ENCODE measurements around the gene GFRA1. TPM values are rescaled to one million over a fixed set of nuclear protein-coding genes. Genes with fewer than 3 reads are reported as not detected.

GFRA1 gene
- polyA plus RNA-seq, 3 donors from 2014 or later = not detected

- Mint-ChIP-seq H3K27ac (no peak overlapping the region), H3K36me3 (no peaks in the 10 kb centered on the region), H3K4me1 (no peaks in the 10 kb centered on the region)
These were observed 82.1 kb downstream of the GFRA1 start for GRCh38 chr10:116190883-116191282.

GRCh38 chr10:116186273-116186672, 86.7 kb downstream of the GFRA1 start:
- H3K36me3 Mint-ChIP-seq = no peaks in the 10 kb centered on the region
- H3K9me3 Mint-ChIP-seq = peaks cover 0 to 9% (median under 1%) of the 10 kb centered on the region in 6 donors
- H3K4me1 Mint-ChIP-seq = no peaks in the 10 kb centered on the region
- peaks cover 0 to 2% (median 0%) of the 10 kb centered on the region in 3 donors for H3K27me3 Mint-ChIP-seq (ENCODE audit: low read depth in 3 of 3)
- DNase-seq = no peak
- H3K4me3 Mint-ChIP-seq = no peak overlapping the region
- H3K27ac Mint-ChIP-seq = no peak overlapping the region

More at GRCh38 chr10:116190883-116191282, 82.1 kb downstream of the GFRA1 start:
- Mint-ChIP-seq H3K27me3 (ENCODE audit: low read depth in 3 of 3) (no peaks in the 10 kb centered on the region), H3K9me3 (peaks cover 0 to 6% (median 3%) of the 10 kb centered on the region in 6 donors), H3K4me3 (no peak overlapping the region)
- no peak for DNase-seq

- peaks cover 0 to 9% (median under 1%) of the 10 kb centered on the region in 6 donors for H3K9me3 Mint-ChIP-seq
These were observed 87.7 kb downstream of the GFRA1 start for GRCh38 chr10:116185199-116185867.

GRCh38 chr10:116184512-116184794, 88.6 kb downstream of the GFRA1 start:
- H3K4me3 Mint-ChIP-seq = no peak overlapping the region

More at GRCh38 chr10:116185199-116185867, 87.7 kb downstream of the GFRA1 start:
- peaks cover 0 to 2% (median 0%) of the 10 kb centered on the region in 3 donors for H3K27me3 Mint-ChIP-seq (ENCODE audit: low read depth in 3 of 3)
- no peak overlapping the region for H3K4me3 Mint-ChIP-seq
- H3K36me3 Mint-ChIP-seq = no peaks in the 10 kb centered on the region
- no peaks in the 10 kb centered on the region for H3K4me1 Mint-ChIP-seq
- no peak for DNase-seq
- H3K27ac Mint-ChIP-seq = no peak overlapping the region

GRCh38 chr10:116183733-116184511, 89.1 kb downstream of the GFRA1 start:
- Mint-ChIP-seq H3K27me3 (ENCODE audit: low read depth in 3 of 3) (peaks cover 0 to 2% (median 0%) of the 10 kb centered on the region in 3 donors), H3K27ac (no peak overlapping the region), H3K36me3 (no peaks in the 10 kb centered on the region), H3K4me3 (no peak overlapping the region), H3K4me1 (no peaks in the 10 kb centered on the region), H3K9me3 (peaks cover 0 to 9% (median 0%) of the 10 kb centered on the region in 6 donors)
- DNase-seq = no peak

More at GRCh38 chr10:116184512-116184794, 88.6 kb downstream of the GFRA1 start:
- H3K36me3 Mint-ChIP-seq = no peaks in the 10 kb centered on the region
- H3K9me3 Mint-ChIP-seq = peaks cover 0 to 10% (median under 1%) of the 10 kb centered on the region in 6 donors
- no peak overlapping the region for H3K27ac Mint-ChIP-seq
- no peak for DNase-seq
- H3K27me3 Mint-ChIP-seq (ENCODE audit: low read depth in 3 of 3) = peaks cover 0 to 2% (median 0%) of the 10 kb centered on the region in 3 donors
- no peaks in the 10 kb centered on the region for H3K4me1 Mint-ChIP-seq

- H3K4me3 Mint-ChIP-seq = no peak overlapping the region
- H3K36me3 Mint-ChIP-seq = no peaks in the 10 kb centered on the region
- no peak overlapping the region for H3K27ac Mint-ChIP-seq
- no peaks in the 10 kb centered on the region for H3K4me1 Mint-ChIP-seq
- no peak for DNase-seq
- peaks cover 0 to 2% (median 0%) of the 10 kb centered on the region in 3 donors for H3K27me3 Mint-ChIP-seq (ENCODE audit: low read depth in 3 of 3)
- peaks cover 0 to 9% (median 2%) of the 10 kb centered on the region in 6 donors for H3K9me3 Mint-ChIP-seq
These were observed 90.6 kb downstream of the GFRA1 start for GRCh38 chr10:116182426-116182825.

GRCh38 chr10:116178086-116178605, 94.9 kb downstream of the GFRA1 start:
- Mint-ChIP-seq H3K27me3 (ENCODE audit: low read depth in 3 of 3) (peaks cover 0 to 2% (median 0%) of the 10 kb centered on the region in 3 donors), H3K4me3 (no peak overlapping the region), H3K27ac (no peak overlapping the region), H3K4me1 (no peaks in the 10 kb centered on the region), H3K36me3 (peaks cover 0 to 3% (median 0%) of the 10 kb centered on the region in 3 donors), H3K9me3 (peaks cover 0 to 10% (median 3%) of the 10 kb centered on the region in 6 donors)
- DNase-seq = no peak

GRCh38 chr10:116175231-116175630, 97.8 kb downstream of the GFRA1 start:
- H3K27ac Mint-ChIP-seq = no peak overlapping the region
- H3K36me3 Mint-ChIP-seq = peaks cover 0 to 3% (median 0%) of the 10 kb centered on the region in 3 donors
- no peak for DNase-seq
- H3K4me3 Mint-ChIP-seq = no peak overlapping the region
- peaks cover 0 to 15% (median 4%) of the 10 kb centered on the region in 6 donors for H3K9me3 Mint-ChIP-seq
- H3K4me1 Mint-ChIP-seq = no peaks in the 10 kb centered on the region
- H3K27me3 Mint-ChIP-seq (ENCODE audit: low read depth in 3 of 3) = peaks cover 0 to 6% (median 5%) of the 10 kb centered on the region in 3 donors

- Mint-ChIP-seq H3K9me3 (peaks cover 2 to 14% (median 6%) of the 10 kb centered on the region in 6 donors), H3K4me1 (no peaks in the 10 kb centered on the region), H3K36me3 (no peaks in the 10 kb centered on the region), H3K4me3 (no peak overlapping the region), H3K27ac (no peak overlapping the region), H3K27me3 (ENCODE audit: low read depth in 3 of 3) (peaks cover 0 to 7% (median 6%) of the 10 kb centered on the region in 3 donors)
- no peak for DNase-seq
These were observed 101.5 kb downstream of the GFRA1 start for GRCh38 chr10:116171505-116171904.

GRCh38 chr10:116170815-116171250, 102.2 kb downstream of the GFRA1 start:
- DNase-seq = no peak
- no peaks in the 10 kb centered on the region for H3K4me1 Mint-ChIP-seq
- H3K36me3 Mint-ChIP-seq = no peaks in the 10 kb centered on the region
- no peak overlapping the region for H3K27ac Mint-ChIP-seq
- H3K27me3 Mint-ChIP-seq (ENCODE audit: low read depth in 3 of 3) = peaks cover 0 to 7% (median 6%) of the 10 kb centered on the region in 3 donors
- H3K9me3 Mint-ChIP-seq = peaks cover 2 to 21% (median 6%) of the 10 kb centered on the region in 6 donors
- no peak overlapping the region for H3K4me3 Mint-ChIP-seq

GRCh38 chr10:116169782-116170445, 103.1 kb downstream of the GFRA1 start:
- Mint-ChIP-seq H3K4me3 (no peak overlapping the region), H3K27me3 (ENCODE audit: low read depth in 3 of 3) (peaks cover 0 to 7% (median 6%) of the 10 kb centered on the region in 3 donors), H3K9me3 (peaks cover 2 to 22% (median 5%) of the 10 kb centered on the region in 6 donors), H3K27ac (no peak overlapping the region), H3K4me1 (no peaks in the 10 kb centered on the region), H3K36me3 (no peaks in the 10 kb centered on the region)
- DNase-seq = no peak

- Mint-ChIP-seq H3K4me3 (no peak overlapping the region), H3K9me3 (peaks cover 2 to 22% (median 5%) of the 10 kb centered on the region in 6 donors), H3K4me1 (no peaks in the 10 kb centered on the region)
These were observed 104.3 kb downstream of the GFRA1 start for GRCh38 chr10:116168745-116169144.

GRCh38 chr10:116168329-116168728, 104.7 kb downstream of the GFRA1 start:
- DNase-seq = no peak
- Mint-ChIP-seq H3K4me1 (no peaks in the 10 kb centered on the region), H3K9me3 (peaks cover 2 to 22% (median 7%) of the 10 kb centered on the region in 6 donors), H3K36me3 (no peaks in the 10 kb centered on the region), H3K4me3 (no peak overlapping the region), H3K27me3 (ENCODE audit: low read depth in 3 of 3) (peaks cover 3 to 6% (median 6%) of the 10 kb centered on the region in 3 donors), H3K27ac (no peak overlapping the region)

More at GRCh38 chr10:116168745-116169144, 104.3 kb downstream of the GFRA1 start:
- Mint-ChIP-seq H3K27me3 (ENCODE audit: low read depth in 3 of 3) (peaks cover 3 to 7% (median 6%) of the 10 kb centered on the region in 3 donors), H3K27ac (no peak overlapping the region), H3K36me3 (no peaks in the 10 kb centered on the region)
- no peak for DNase-seq

Measured in immature natural killer cell (primary cell).